ENCODE results near the gene B3GNT3.

GRCh38 chr19:17787274-17787913 is 7.5 kb upstream of the B3GNT3 start:
- TF ChIP-seq CTCF (IDR thresholded peaks at IDR 0.05; ENCODE audit: insufficient read depth, low read depth, low read length) (no peak), EZH2 (IDR thresholded peaks at IDR 0.05; ENCODE audit: insufficient read depth, low read length) (no peak)

Data from astrocyte (in vitro differentiated cells and primary cell).